GM12878 (cell line): ENCODE data around the gene MRPL38. TPM values are rescaled to one million over a fixed set of nuclear protein-coding genes. Genes with fewer than 3 reads are reported as not detected.

ENCODE experiments used
- ATAC-seq: fragments of 200-7000 bp; cut with Tn5 transposase; 3 replicates; pipeline ENCODE4 v1.9.1; 2020; ENCODE audit warnings: mild to moderate bottlenecking, moderate library complexity
- BruUV-seq: library from RNA; stranded (reverse); fragments of 400-500 nt; replicated peaks from 2 replicates; lab custom pipeline; 2021; lab: Mats Ljungman, UMichigan
- CTCF ChIA-PET: fragments of 300-600 bp; sonication (Branson Sonifier 250); formaldehyde crosslinking; extraction: SDS; loops from one replicate; lab custom pipeline; 2021; ENCODE audit warnings: inconsistent platforms; lab: Yijun Ruan, JAX
- POLR2A ChIA-PET: fragments of 350-600 bp; formaldehyde crosslinking; extraction: SDS; loops from one replicate; lab custom pipeline; 2021; ENCODE audit warnings: inconsistent platforms; lab: Charles Lee
- RAD21 ChIA-PET: fragments of 300-600 bp; sonication (Branson Sonifier 250); formaldehyde crosslinking; loops from one replicate; lab custom pipeline; 2023; ENCODE audit warnings: antibody characterized with exemption; ENCODE audit not compliant: unreplicated experiment; lab: Charles Lee
- SMC1A ChIA-PET: fragments of 300-600 bp; sonication (Branson Sonifier 250); formaldehyde crosslinking; loops from one replicate; lab custom pipeline; 2023; ENCODE audit not compliant: unreplicated experiment, uncharacterized antibody; lab: Charles Lee
- DNase-seq: peaks from one replicate; pipeline ENCODE4 v3.0.0-alpha.2; 2011; ENCODE audit warnings: low read depth, low spot score
- FAIRE-seq: peaks from 3 replicates; lab custom pipeline; 2011; peaks lifted over from hg19 to GRCh38; lab: Jason Lieb, UNC
- H2AFZ ChIP-seq: 2 replicates; pipeline ENCODE4 v1.6.0; 2011; ENCODE audit warnings: low read depth, low read length, control low read depth; ENCODE audit not compliant: control insufficient read depth
- H3K27ac ChIP-seq: 2 replicates; pipeline ENCODE4 v1.5.1; 2011; ENCODE audit warnings: control low read depth; ENCODE audit not compliant: control insufficient read depth, insufficient read depth
- H3K27me3 ChIP-seq, 2 experiments: replicated peaks in 1 of 2; 2 replicates each; pipeline versions ENCODE4 v1.6.0 to v1.6.1; 2011; ENCODE audit warnings: low read length in 1 of 2; ENCODE audit not compliant: control insufficient read depth in 2 of 2, insufficient read depth in 2 of 2
- H3K36me3 ChIP-seq, 2 experiments: 2 replicates each; pipeline ENCODE4 v1.5.1; 2011; ENCODE audit warnings: low read length in 1 of 2; ENCODE audit not compliant: control insufficient read depth in 2 of 2, insufficient read depth in 2 of 2
- H3K4me1 ChIP-seq: 2 replicates; pipeline ENCODE4 v1.6.1; 2011; ENCODE audit warnings: mild to moderate bottlenecking, low read length, moderate library complexity, mixed read lengths; ENCODE audit not compliant: control insufficient read depth, insufficient read depth
- H3K4me2 ChIP-seq: 2 replicates; pipeline ENCODE4 v1.6.0; 2011; ENCODE audit warnings: control low read depth; ENCODE audit not compliant: control insufficient read depth, insufficient read depth
- H3K4me3 ChIP-seq: fragments of 200-600 bp; sonication (generic); 2 replicates; pipeline ENCODE4 v1.5.1; 2016
- H3K79me2 ChIP-seq: 2 replicates; pipeline ENCODE4 v1.6.0; 2011; ENCODE audit warnings: low read length; ENCODE audit not compliant: control insufficient read depth, insufficient read depth
- H3K9ac ChIP-seq: 2 replicates; pipeline ENCODE4 v1.8.0; 2011; ENCODE audit warnings: low read length, control low read depth, mixed read lengths; ENCODE audit not compliant: control insufficient read depth, insufficient read depth
- H3K9me3 ChIP-seq: replicated peaks from 3 replicates; pipeline ENCODE4 v1.5.1; 2011; ENCODE audit warnings: mild to moderate bottlenecking, low read length; ENCODE audit not compliant: control insufficient read depth, insufficient read depth
- H4K20me1 ChIP-seq: 2 replicates; pipeline ENCODE4 v1.6.0; 2011; ENCODE audit not compliant: control insufficient read depth, insufficient read depth
- CBX5 ChIP-seq: sonication (generic); IDR thresholded peaks from 2 replicates; pipeline ENCODE4 v1.6.1; 2016; ENCODE audit warnings: low read depth, moderate library complexity, mild to moderate bottlenecking, inconsistent platforms
- CEBPB ChIP-seq, 2 experiments: fragments of 150-350 bp in 1 of 2; IDR thresholded peaks; 2 replicates each; pipeline ENCODE4 v1.6.1; 2012 to 2014; ENCODE audit warnings: low read depth in 2 of 2, low read length in 2 of 2, borderline replicate concordance in 1 of 2, inconsistent platforms in 1 of 2
- FOXK2 ChIP-seq: fragments of 450-650 bp; IDR thresholded peaks from 2 replicates; pipeline ENCODE4 v1.6.1; 2017; ENCODE audit warnings: mild to moderate bottlenecking, moderate library complexity
- MXI1 ChIP-seq: fragments of 150-350 bp; IDR thresholded peaks from 2 replicates; pipeline ENCODE4 v1.6.1; 2011; ENCODE audit warnings: low read depth, mild to moderate bottlenecking, inconsistent platforms, low read length, improper control_type of control experiment
- NFIC ChIP-seq: IDR thresholded peaks from 2 replicates; pipeline ENCODE4 v1.6.1; 2012; ENCODE audit warnings: low read depth, mild to moderate bottlenecking, inconsistent platforms, low read length, moderate library complexity
- NRF1 ChIP-seq: conservative IDR thresholded peaks from 2 replicates; pipeline ENCODE4 v1.6.1; 2011; ENCODE audit warnings: mild to moderate bottlenecking, low read depth, low read length, improper control_type of control experiment
- POU2F2 ChIP-seq: IDR thresholded peaks from 3 replicates; pipeline ENCODE4 v1.6.1; 2011; ENCODE audit warnings: low read depth, mild to moderate bottlenecking, low read length, borderline replicate concordance
- RAD51 ChIP-seq: fragments of 450-650 bp; IDR thresholded peaks from 2 replicates; pipeline ENCODE4 v1.6.1; 2016; ENCODE audit warnings: moderate library complexity, mild to moderate bottlenecking, inconsistent platforms
- SIN3A ChIP-seq: IDR thresholded peaks from 2 replicates; pipeline ENCODE4 v1.6.1; 2012; ENCODE audit warnings: low read depth, low read length, improper control_type of control experiment
- SREBF2 ChIP-seq: IDR thresholded peaks from 2 replicates; pipeline ENCODE4 v1.6.1; 2012; ENCODE audit warnings: mild to moderate bottlenecking, low read length
- TARDBP ChIP-seq: IDR thresholded peaks from 2 replicates; pipeline ENCODE4 v1.6.1; 2016; ENCODE audit warnings: borderline replicate concordance
- YBX1 ChIP-seq: fragments of 450-650 bp; IDR thresholded peaks from 2 replicates; pipeline ENCODE4 v1.6.1; 2016; ENCODE audit warnings: antibody characterized with exemption
- WGBS: methylation state at CpG from one replicate; pipeline ENCODE4 v1.1.6; 2016; ENCODE audit warnings: low lambda C conversion rate; ENCODE audit not compliant: insufficient replicate concordance, insufficient coverage; ENCODE audit errors: missing lambda C conversion rate; 5-methylcytosine and 5-hydroxymethylcytosine counted together
- in situ Hi-C: fragments of 300-500 bp; cut with MboI; formaldehyde crosslinking; loops from 9 replicates; pipeline ENCODE4 v1.14.3; 2018; ENCODE audit warnings: mixed read lengths
- intact Hi-C: fragments of 100-400 bp; cut with micrococcal nuclease; formaldehyde crosslinking; loops from one replicate; pipeline ENCODE4 v1.14.2; 2022; ENCODE audit not compliant: unreplicated experiment
- polyA plus RNA-seq, 11 experiments: library from polyadenylated mRNA; depleted of rRNA in 4 of 11; unstranded in 6 of 11; stranded (reverse) in 5 of 11; fragments of >200 nt; fragmentation: Nextera tagmentation in 4 of 11; fragmentation: Illumina TruSeq in 1 of 11; extraction: Ambion mirVana in 4 of 11; extraction: Trizol in 1 of 11; gene quantifications; 1 replicate in 1 of 11; 2 replicates in 10 of 11; pipeline versions ENCODE4 v1.2.1 to v1.2.3, GENCODE V29; 2011 to 2016; ENCODE audit warnings: inconsistent platforms in 2 of 11, missing spikeins in 2 of 11, low read depth in 1 of 11
- total RNA-seq, 4 experiments: library from RNA; depleted of rRNA in 3 of 4; stranded (reverse); fragments of >200 nt in 3 of 4; fragmentation: Illumina TruSeq in 1 of 4; extraction: Trizol in 1 of 4; gene quantifications; 2 replicates each; pipeline versions ENCODE4 v1.2.1 to v1.2.3, GENCODE V29; 2013 to 2021
- TF ChIP-seq, protein P1 (sequence below): IDR thresholded peaks from 2 replicates; pipeline ENCODE4 v1.6.1; 2012; ENCODE audit warnings: low read depth, low read length, improper control_type of control experiment
- TF ChIP-seq, protein P2 (sequence below): fragments of 450-650 bp; formaldehyde crosslinking; IDR thresholded peaks from 2 replicates; pipeline ENCODE4 v1.4.0; 2022; ENCODE audit warnings: mild to moderate bottlenecking, moderate library complexity
- TF ChIP-seq, protein P3 (sequence below): fragments of 450-650 bp; IDR thresholded peaks from 2 replicates; pipeline ENCODE4 v1.6.1; 2017; ENCODE audit warnings: mild to moderate bottlenecking

Gene MRPL38
- total and polyA plus RNA-seq, 10 of the 15 experiments (the other 5 are each of a cell fraction or from before 2014, with no cell fraction given): 6.6 to 205 (median 53.1) TPM

DNA sequence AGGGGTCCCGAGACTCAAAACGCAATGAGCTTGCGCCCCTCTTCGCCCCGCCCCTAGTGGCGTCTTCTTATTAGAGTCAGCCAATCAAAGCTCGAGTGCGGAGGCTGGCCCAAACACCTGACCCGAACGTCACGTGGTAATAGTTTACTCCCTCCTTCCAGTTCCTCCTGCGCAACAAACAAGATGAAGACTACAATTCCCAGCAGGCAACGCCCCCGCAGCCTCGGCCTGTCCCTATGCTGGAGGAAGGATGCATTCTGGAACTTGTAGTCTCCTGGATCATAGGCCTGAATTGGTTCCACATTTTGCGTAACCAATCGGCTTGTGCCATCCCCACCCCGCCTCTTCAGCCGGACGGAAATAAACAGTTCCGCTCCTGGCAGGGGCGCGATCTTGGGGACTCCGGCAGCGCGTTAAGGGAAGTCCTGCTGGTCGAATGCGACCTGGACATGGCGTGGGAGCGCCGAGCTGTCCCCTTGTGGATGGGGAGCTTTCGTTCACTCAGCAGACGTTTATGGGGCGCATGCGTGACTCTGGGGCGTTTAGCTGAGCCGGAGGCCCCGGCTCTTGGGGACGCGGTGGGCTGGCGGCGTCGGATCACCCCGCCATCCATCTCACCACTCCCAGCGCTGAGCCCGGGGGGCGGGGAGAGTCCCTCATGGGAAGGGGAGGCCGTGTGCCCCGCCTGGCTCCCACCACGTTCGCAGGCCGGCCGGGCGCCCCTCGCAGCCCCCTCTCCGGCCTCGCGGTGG, 49.2 kb downstream of the MRPL38 start, which contains the start of gene WBP2:
TSS of gene WBP2 (minus strand) at position 26 of the 752 bp plus-strand sequence. CDS start 38 bp downstream, outside the sequence.
- SMC1A ChIA-PET: interaction anchor here (0.6 to 3.6 kb wide), 19 partner anchors 9 to 826 kb away, joined by 3 to 18 read pairs (median 4); partner anchors contain the start of genes TRIM47, TRIM65 and UNC13D
- DNase-seq: peak; percentile 100
- Histone ChIP-seq H3K9ac (peak within 1 kb of the TSS; percentile 96), H4K20me1 (no peaks in the 10 kb centered on the region), H3K4me2 (peak within 1 kb of the TSS; percentile 95), H3K79me2 (peaks cover 18% of the 10 kb centered on the region), H3K36me3 (peaks cover 2 to 3% of the 10 kb centered on the region in 2 experiments; a peak in 2 of 4 replicates), H3K4me3 (peak within 1 kb of the TSS; percentile 79), H3K27ac (peak within 1 kb of the TSS; percentile 93), H3K27me3 (no peaks in the 10 kb centered on the region), H3K4me1 (peaks cover 23% of the 10 kb centered on the region), H3K9me3 (no peaks in the 10 kb centered on the region), H2AFZ (peak within 1 kb of the TSS; percentile 78)
- intact Hi-C loops: loop anchor here (2.0 to 5.0 kb wide), 2 partner anchors 42 to 77 kb away; partner anchors contain the start of gene TRIM65
- ATAC-seq: peak; percentile 92
- in situ Hi-C loops: no loop called here
- TSS peak; percentile 92 for BruUV-seq
- RAD21 ChIA-PET: interaction anchor here (0.6 to 3.2 kb wide), 19 partner anchors 11 to 106 kb away, joined by 3 to 32 read pairs (median 5); partner anchors contain the start of genes GALK1, TRIM47, TRIM65 and UNC13D
- FAIRE-seq: peak; percentile 100
- CTCF ChIA-PET: interaction anchor here (0.6 to 9.4 kb wide), 30 partner anchors 8 to 427 kb away, joined by 3 to 117 read pairs (median 4); partner anchors contain the start of genes GALK1, MRPL38, TRIM47 and TRIM65
- WGBS: under 1% methylated on average over 58 of the region's 58 CpGs
- POLR2A ChIA-PET: interaction anchor here (0.5 to 5.8 kb wide), 33 partner anchors 8 to 638 kb away, joined by 3 to 42 read pairs (median 4); partner anchors contain the start of genes GALK1, TRIM65, TSEN54 and UNC13D
- TF ChIP-seq TARDBP: peak; percentile 96
- TF ChIP-seq, protein P1, sequence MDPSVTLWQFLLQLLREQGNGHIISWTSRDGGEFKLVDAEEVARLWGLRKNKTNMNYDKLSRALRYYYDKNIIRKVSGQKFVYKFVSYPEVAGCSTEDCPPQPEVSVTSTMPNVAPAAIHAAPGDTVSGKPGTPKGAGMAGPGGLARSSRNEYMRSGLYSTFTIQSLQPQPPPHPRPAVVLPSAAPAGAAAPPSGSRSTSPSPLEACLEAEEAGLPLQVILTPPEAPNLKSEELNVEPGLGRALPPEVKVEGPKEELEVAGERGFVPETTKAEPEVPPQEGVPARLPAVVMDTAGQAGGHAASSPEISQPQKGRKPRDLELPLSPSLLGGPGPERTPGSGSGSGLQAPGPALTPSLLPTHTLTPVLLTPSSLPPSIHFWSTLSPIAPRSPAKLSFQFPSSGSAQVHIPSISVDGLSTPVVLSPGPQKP: 0 out of 2 replicates have a peak, but pooled peaks have one; percentile 78
- TF ChIP-seq, protein P2, sequence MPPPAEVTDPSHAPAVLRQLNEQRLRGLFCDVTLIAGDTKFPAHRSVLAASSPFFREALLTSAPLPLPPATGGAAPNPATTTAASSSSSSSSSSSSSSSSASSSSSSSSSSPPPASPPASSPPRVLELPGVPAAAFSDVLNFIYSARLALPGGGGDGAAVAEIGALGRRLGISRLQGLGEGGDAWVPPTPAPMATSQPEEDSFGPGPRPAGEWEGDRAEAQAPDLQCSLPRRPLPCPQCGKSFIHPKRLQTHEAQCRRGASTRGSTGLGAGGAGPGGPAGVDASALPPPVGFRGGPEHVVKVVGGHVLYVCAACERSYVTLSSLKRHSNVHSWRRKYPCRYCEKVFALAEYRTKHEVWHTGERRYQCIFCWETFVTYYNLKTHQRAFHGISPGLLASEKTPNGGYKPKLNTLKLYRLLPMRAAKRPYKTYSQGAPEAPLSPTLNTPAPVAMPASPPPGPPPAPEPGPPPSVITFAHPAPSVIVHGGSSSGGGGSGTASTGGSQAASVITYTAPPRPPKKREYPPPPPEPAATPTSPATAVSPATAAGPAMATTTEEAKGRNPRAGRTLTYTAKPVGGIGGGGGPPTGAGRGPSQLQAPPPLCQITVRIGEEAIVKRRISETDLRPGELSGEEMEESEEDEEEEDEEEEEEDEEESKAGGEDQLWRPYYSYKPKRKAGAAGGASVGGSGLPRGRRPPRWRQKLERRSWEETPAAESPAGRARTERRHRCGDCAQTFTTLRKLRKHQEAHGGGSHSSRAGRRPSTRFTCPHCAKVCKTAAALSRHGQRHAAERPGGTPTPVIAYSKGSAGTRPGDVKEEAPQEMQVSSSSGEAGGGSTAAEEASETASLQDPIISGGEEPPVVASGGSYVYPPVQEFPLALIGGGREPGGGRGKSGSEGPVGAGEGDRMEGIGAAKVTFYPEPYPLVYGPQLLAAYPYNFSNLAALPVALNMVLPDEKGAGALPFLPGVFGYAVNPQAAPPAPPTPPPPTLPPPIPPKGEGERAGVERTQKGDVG (CRISPR knock-in tag): no peak
- TF ChIP-seq NRF1: peak; percentile 54
- TF ChIP-seq, protein P3, sequence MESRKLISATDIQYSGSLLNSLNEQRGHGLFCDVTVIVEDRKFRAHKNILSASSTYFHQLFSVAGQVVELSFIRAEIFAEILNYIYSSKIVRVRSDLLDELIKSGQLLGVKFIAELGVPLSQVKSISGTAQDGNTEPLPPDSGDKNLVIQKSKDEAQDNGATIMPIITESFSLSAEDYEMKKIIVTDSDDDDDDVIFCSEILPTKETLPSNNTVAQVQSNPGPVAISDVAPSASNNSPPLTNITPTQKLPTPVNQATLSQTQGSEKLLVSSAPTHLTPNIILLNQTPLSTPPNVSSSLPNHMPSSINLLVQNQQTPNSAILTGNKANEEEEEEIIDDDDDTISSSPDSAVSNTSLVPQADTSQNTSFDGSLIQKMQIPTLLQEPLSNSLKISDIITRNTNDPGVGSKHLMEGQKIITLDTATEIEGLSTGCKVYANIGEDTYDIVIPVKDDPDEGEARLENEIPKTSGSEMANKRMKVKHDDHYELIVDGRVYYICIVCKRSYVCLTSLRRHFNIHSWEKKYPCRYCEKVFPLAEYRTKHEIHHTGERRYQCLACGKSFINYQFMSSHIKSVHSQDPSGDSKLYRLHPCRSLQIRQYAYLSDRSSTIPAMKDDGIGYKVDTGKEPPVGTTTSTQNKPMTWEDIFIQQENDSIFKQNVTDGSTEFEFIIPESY: peak; percentile 33; the same call in 1 of the 2 replicates
- TF ChIP-seq YBX1: no peak
- peak; percentile 79; the same call in 2 of the 3 replicates for TF ChIP-seq POU2F2
- TF ChIP-seq FOXK2: peak; percentile 76
- TF ChIP-seq MXI1: peak; percentile 87
- peak; percentile 99 for TF ChIP-seq RAD51
- no peak for TF ChIP-seq CBX5
- no peak for TF ChIP-seq CEBPB (IDR thresholded peaks at IDR 0.05; ENCODE audit: borderline replicate concordance in 1 of 2, low read depth in 2 of 2, low read length in 2 of 2)
- no peak for TF ChIP-seq NFIC
- TF ChIP-seq SREBF2: no peak
- TF ChIP-seq SIN3A: peak; percentile 76; the same call in 1 of the 2 replicates
